ENCODE results near the gene CLEC10A.

The CLEC10A gene

DNA sequence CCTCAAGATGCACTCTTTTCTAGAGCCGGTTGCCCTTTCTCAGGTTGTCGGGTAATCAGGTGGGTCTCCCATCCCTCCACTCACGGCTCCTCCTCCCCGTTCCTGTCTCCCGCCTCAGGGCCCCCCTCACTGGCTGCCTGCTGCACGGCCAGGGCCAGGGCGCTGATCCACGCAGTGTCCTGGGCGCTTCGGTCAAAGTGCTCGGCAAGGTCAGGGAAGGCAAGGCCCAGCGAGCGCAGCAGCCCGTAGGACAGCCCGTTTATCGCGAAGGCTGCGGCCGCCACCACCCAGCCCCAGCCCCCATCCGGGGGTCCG, 36.9 kb downstream of the CLEC10A start:
- H3K36me3 Mint-ChIP-seq (ENCODE audit: low read depth) = no peaks in the 10 kb centered on the region
- H3K9me3 Mint-ChIP-seq = no peaks in the 10 kb centered on the region
- H3K4me3 Mint-ChIP-seq = peak overlapping the region; percentile 46 to 83 (median 70)
- H3K27me3 Mint-ChIP-seq (ENCODE audit: low read depth) = peaks cover 72% of the 10 kb centered on the region
- TF ChIP-seq, protein P1, sequence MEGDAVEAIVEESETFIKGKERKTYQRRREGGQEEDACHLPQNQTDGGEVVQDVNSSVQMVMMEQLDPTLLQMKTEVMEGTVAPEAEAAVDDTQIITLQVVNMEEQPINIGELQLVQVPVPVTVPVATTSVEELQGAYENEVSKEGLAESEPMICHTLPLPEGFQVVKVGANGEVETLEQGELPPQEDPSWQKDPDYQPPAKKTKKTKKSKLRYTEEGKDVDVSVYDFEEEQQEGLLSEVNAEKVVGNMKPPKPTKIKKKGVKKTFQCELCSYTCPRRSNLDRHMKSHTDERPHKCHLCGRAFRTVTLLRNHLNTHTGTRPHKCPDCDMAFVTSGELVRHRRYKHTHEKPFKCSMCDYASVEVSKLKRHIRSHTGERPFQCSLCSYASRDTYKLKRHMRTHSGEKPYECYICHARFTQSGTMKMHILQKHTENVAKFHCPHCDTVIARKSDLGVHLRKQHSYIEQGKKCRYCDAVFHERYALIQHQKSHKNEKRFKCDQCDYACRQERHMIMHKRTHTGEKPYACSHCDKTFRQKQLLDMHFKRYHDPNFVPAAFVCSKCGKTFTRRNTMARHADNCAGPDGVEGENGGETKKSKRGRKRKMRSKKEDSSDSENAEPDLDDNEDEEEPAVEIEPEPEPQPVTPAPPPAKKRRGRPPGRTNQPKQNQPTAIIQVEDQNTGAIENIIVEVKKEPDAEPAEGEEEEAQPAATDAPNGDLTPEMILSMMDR (IDR thresholded peaks at IDR 0.05; ENCODE audit: unreplicated experiment in 3 of 3) = no peak
- H3K4me1 Mint-ChIP-seq = peaks cover 28% of the 10 kb centered on the region
- no peak overlapping the region for H3K27ac Mint-ChIP-seq

DNA sequence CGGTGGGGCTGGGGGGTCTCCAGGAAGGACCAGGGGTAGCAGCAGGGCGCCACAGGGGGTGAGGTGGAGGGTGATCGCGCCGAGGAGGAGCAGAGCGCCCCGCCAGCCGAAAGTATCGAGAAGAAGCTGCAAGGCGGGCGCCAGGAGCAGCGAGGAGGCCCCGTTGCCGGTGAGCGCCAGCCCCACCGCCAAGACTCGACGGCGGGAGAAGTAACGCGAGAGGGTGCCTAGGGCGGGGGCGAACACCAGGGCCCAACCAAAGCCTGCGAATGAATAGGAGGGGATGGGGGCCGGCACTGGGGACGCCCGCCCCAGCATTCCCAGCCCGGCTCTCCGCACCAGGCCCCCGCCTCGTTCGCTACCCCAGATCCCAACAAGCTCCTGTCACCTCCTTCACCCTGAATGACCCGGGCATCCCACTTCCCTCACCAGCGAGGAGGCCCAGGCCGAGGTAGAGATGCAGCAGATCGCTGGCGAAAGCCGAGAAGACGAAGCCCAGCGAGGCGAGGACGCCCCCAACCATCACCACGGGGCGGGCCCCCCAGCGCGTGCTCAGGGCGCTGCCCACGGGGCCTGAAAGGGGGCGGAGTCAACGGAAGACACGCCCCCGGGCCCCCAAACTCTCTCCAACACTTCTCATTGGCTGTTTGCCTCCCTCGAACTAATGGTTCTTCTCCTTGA, 37.4 kb downstream of the CLEC10A start:
- TF ChIP-seq, protein P1 (IDR thresholded peaks at IDR 0.05; ENCODE audit: unreplicated experiment in 3 of 3) = no peak
- Mint-ChIP-seq H3K27me3 (ENCODE audit: low read depth) (peaks cover 72% of the 10 kb centered on the region), H3K4me1 (peaks cover 28% of the 10 kb centered on the region), H3K36me3 (ENCODE audit: low read depth) (no peaks in the 10 kb centered on the region), H3K9me3 (no peaks in the 10 kb centered on the region), H3K27ac (peak overlapping the region in 1 of 3 experiments; percentile 46), H3K4me3 (peak overlapping the region; percentile 76 to 83 (median 83))

DNA sequence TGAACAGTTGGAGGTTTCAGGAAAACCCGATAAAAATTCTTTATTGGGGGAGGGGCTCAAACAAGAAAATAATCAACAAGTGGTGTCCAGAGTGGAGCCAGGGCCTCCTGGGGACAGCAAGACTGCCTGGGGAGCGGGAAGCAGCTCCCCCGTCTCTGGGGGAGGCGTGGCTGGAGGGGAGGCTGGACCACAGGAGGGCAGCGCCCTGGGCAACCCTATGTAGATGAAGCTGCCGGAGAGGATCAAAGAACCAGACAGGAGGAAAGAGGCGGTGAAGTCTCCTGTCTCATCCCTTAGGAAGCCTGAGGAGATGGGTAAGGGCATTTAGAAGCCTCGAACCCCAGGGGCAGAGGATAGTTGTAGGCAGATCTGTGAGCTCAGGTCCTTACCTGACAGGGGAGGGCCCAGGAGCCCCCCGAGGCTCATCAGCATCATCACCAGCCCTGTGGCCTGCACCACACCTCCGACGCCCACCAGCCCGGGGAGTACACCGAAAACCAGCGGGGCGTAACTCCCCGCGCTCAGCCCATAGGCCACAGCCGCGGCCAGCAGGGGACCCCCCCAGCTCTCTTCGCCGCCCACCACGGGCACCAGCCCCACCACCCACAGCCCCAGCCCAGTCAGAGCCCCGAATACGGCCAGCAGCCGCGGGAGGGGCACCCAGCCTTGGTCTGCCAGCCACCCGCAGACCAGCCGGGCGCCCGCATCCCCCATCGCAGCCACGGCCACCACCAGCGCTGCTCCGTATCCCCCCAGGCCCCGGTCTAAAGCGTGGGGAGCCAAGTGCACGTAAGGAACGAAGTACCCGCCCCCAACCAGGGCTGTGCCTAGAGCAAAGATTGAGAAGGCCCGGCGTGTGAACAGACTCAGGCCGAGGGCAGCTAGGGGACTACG, 38.2 kb downstream of the CLEC10A start:
- H3K4me3 Mint-ChIP-seq = peak overlapping the region; percentile 76 to 83 (median 83)

DNA sequence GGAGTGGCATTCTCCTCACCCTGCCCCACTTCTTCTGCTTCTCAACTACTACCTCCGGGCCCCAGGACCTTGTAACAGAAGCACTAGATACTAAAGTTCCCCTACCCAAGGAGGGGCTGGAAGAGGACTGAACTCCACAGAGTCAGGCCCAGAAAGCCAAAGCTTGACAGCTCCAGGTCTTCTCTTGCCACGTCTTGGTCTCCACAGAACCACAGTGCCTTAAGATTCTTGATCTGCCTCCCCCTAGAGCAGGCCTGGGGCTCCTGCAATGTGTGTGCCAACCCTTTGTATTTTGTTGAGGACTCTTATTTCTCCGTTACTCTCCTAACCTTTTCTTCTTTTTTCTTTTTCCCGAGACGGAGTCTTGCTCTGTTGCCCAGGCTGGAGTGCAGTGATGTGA, 40.2 kb downstream of the CLEC10A start:
- peaks cover 46% of the 10 kb centered on the region for H3K27me3 Mint-ChIP-seq (ENCODE audit: low read depth)

More for the DNA sequence above, 38.2 kb downstream of the CLEC10A start:
- Mint-ChIP-seq H3K36me3 (ENCODE audit: low read depth) (no peaks in the 10 kb centered on the region), H3K4me1 (peaks cover 25% of the 10 kb centered on the region), H3K27me3 (ENCODE audit: low read depth) (peaks cover 67% of the 10 kb centered on the region), H3K9me3 (no peaks in the 10 kb centered on the region), H3K27ac (peak overlapping the region in 2 of 3 experiments; percentile 38 to 77)
- TF ChIP-seq, protein P1 (IDR thresholded peaks at IDR 0.05; ENCODE audit: unreplicated experiment in 3 of 3) = no peak

DNA sequence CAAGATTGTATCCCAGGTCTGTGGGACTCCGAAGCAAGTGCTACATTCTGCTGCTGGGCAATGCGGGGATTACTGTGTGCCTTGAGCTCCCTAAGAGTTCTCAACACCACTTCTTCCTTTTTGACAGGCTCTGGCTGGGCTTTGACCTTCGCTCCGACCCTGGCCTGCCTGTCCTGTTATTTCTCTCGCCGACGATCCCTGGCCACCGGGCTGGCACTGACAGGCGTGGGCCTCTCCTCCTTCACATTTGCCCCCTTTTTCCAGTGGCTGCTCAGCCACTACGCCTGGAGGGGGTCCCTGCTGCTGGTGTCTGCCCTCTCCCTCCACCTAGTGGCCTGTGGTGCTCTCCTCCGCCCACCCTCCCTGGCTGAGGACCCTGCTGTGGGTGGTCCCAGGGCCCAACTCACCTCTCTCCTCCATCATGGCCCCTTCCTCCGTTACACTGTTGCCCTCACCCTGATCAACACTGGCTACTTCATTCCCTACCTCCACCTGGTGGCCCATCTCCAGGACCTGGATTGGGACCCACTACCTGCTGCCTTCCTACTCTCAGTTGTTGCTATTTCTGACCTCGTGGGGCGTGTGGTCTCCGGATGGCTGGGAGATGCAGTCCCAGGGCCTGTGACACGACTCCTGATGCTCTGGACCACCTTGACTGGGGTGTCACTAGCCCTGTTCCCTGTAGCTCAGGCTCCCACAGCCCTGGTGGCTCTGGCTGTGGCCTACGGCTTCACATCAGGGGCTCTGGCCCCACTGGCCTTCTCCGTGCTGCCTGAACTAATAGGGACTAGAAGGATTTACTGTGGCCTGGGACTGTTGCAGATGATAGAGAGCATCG, 41.8 kb downstream of the CLEC10A start:
- Mint-ChIP-seq H3K9me3 (no peaks in the 10 kb centered on the region), H3K4me1 (peaks cover 24% of the 10 kb centered on the region), H3K27me3 (ENCODE audit: low read depth) (peaks cover 37% of the 10 kb centered on the region), H3K27ac (no peak overlapping the region), H3K36me3 (ENCODE audit: low read depth) (no peaks in the 10 kb centered on the region), H3K4me3 (peak overlapping the region; percentile 63 to 69 (median 63))
- TF ChIP-seq, protein P1 (IDR thresholded peaks at IDR 0.05; ENCODE audit: unreplicated experiment in 3 of 3) = no peak

More for the DNA sequence above, 40.2 kb downstream of the CLEC10A start:
- Mint-ChIP-seq H3K27ac (no peak overlapping the region), H3K4me3 (peak overlapping the region; percentile 5 to 51 (median 42)), H3K9me3 (no peaks in the 10 kb centered on the region), H3K36me3 (ENCODE audit: low read depth) (no peaks in the 10 kb centered on the region), H3K4me1 (peaks cover 24% of the 10 kb centered on the region)
- TF ChIP-seq, protein P1 (IDR thresholded peaks at IDR 0.05; ENCODE audit: unreplicated experiment in 3 of 3) = no peak
